Fibroblast of lung (primary cell): ENCODE measurements around the gene SART3. TPM values are rescaled to one million over a fixed set of nuclear protein-coding genes. Genes with fewer than 3 reads are reported as not detected.

Source experiments
- DNase-seq, 2 donors: peaks; one replicate each; pipeline versions ENCODE4 v3.0.0 to v3.0.0-alpha.2; 2010; ENCODE audit warnings: low read depth in 2 of 2
- H2AFZ ChIP-seq: 2 replicates; pipeline ENCODE4 v1.5.1; 2012; ENCODE audit warnings: low read length, control low read depth, inconsistent platforms
- H3K27ac ChIP-seq: 2 replicates; pipeline ENCODE4 v1.5.1; 2011; ENCODE audit warnings: low read length, control low read depth; ENCODE audit not compliant: insufficient read depth
- H3K27me3 ChIP-seq: 2 replicates; pipeline ENCODE4 v1.5.1; 2011; ENCODE audit warnings: mild to moderate bottlenecking, low read length; ENCODE audit not compliant: control insufficient read depth, insufficient read depth
- H3K36me3 ChIP-seq: 2 replicates; pipeline ENCODE4 v1.5.1; 2011; ENCODE audit warnings: low read length; ENCODE audit not compliant: control insufficient read depth, insufficient read depth
- H3K4me1 ChIP-seq: 2 replicates; pipeline ENCODE4 v1.5.1; 2011; ENCODE audit warnings: low read length; ENCODE audit not compliant: control insufficient read depth, insufficient read depth; ENCODE audit errors: extremely low read depth
- H3K4me2 ChIP-seq: 2 replicates; pipeline ENCODE4 v1.5.1; 2011; ENCODE audit warnings: low read length, control low read depth; ENCODE audit not compliant: insufficient read depth; ENCODE audit errors: extremely low read depth
- H3K4me3 ChIP-seq, 4 experiments: fragments of 200-600 bp in 1 of 4; sonication (generic) in 1 of 4; replicated peaks in 1 of 4; 2 replicates each; pipeline ENCODE4 v1.5.1; 2011 to 2016; ENCODE audit warnings: low read length in 4 of 4, low read depth in 3 of 4, mild to moderate bottlenecking in 3 of 4, control low read depth in 2 of 4, inconsistent platforms in 1 of 4, mixed read lengths in 1 of 4; ENCODE audit not compliant: insufficient read depth in 1 of 4; ENCODE audit errors: control extremely low read depth in 1 of 4
- H3K79me2 ChIP-seq: 2 replicates; pipeline ENCODE4 v1.5.1; 2012; ENCODE audit warnings: mild to moderate bottlenecking, low read length, inconsistent platforms; ENCODE audit not compliant: control insufficient read depth, insufficient read depth
- H3K9ac ChIP-seq: 2 replicates; pipeline ENCODE4 v1.5.1; 2011; ENCODE audit warnings: mild to moderate bottlenecking, low read length, control low read depth; ENCODE audit not compliant: insufficient read depth
- H3K9me3 ChIP-seq: 2 replicates; pipeline ENCODE4 v1.5.1; 2012; ENCODE audit warnings: low read depth, low read length; ENCODE audit not compliant: control insufficient read depth, insufficient read depth
- H4K20me1 ChIP-seq: 2 replicates; pipeline ENCODE4 v1.5.1; 2011; ENCODE audit warnings: low read length; ENCODE audit not compliant: control insufficient read depth, insufficient read depth; ENCODE audit errors: extremely low read depth
- CTCF ChIP-seq, 2 donors: IDR thresholded peaks in 1 of 2; conservative IDR thresholded peaks in 1 of 2; 1 replicate in 1 of 2; 2 replicates in 1 of 2; pipeline ENCODE4 v1.5.1; 2011 to 2012; ENCODE audit warnings: low read length in 2 of 2, control low read depth in 1 of 2, inconsistent platforms in 1 of 2, low read depth in 1 of 2, mild to moderate bottlenecking in 1 of 2
- EZH2 ChIP-seq: IDR thresholded peaks from 2 replicates; pipeline ENCODE4 v1.5.1; 2012; ENCODE audit warnings: low read length, control low read depth, mild to moderate bottlenecking; ENCODE audit errors: missing control alignments
- polyA plus RNA-seq, 2 donors: library from polyadenylated mRNA; depleted of rRNA in 1 of 2; stranded (reverse) in 1 of 2; unstranded in 1 of 2; fragments of >200 nt; gene quantifications; 2 replicates each; pipeline ENCODE4 v1.2.1, GENCODE V29; 2011 to 2012; ENCODE audit warnings: missing spikeins in 1 of 2
- total RNA-seq: library from RNA; depleted of rRNA; stranded (reverse); fragments of >200 nt; gene quantifications from 2 replicates; pipeline ENCODE4 v1.2.1, GENCODE V29; 2014

The SART3 gene
- total and polyA plus RNA-seq, 2 donors (not counting 1 experiment from before 2014, with no cell fraction given): 15.5 to 157 TPM

GRCh38 chr12:108514468-108514972 lies 46.5 kb downstream of the SART3 start:
- peaks cover 18% of the 10 kb centered on the region for H3K36me3 ChIP-seq
- peaks cover 4% of the 10 kb centered on the region for H3K4me1 ChIP-seq
- no peaks in the 10 kb centered on the region for H4K20me1 ChIP-seq
- no peak for DNase-seq
- TF ChIP-seq CTCF (conservative IDR thresholded peaks at IDR 0.05 in 1 of 2, IDR thresholded peaks at IDR 0.05 in 1 of 2; ENCODE audit: low read depth in 1 of 2, low read length in 2 of 2) (no peak), EZH2 (no peak)
- H3K79me2 ChIP-seq: no peaks in the 10 kb centered on the region
- H2AFZ ChIP-seq: peak overlapping the region; percentile 62
- H3K9me3 ChIP-seq: no peaks in the 10 kb centered on the region
- no peaks in the 10 kb centered on the region for H3K27me3 ChIP-seq
- H3K27ac ChIP-seq: no peak overlapping the region
- H3K4me2 ChIP-seq: peak overlapping the region; percentile 11
- peak overlapping the region in 3 of 4 experiments; percentile 37 to 89 (median 56) for H3K4me3 ChIP-seq
- no peak overlapping the region for H3K9ac ChIP-seq

GRCh38 chr12:108511633-108512540 lies 49.1 kb downstream of the SART3 start:
- Histone ChIP-seq H3K9me3 (no peaks in the 10 kb centered on the region), H3K79me2 (no peaks in the 10 kb centered on the region), H3K4me3 (no peak overlapping the region), H3K27ac (no peak overlapping the region), H3K36me3 (no peaks in the 10 kb centered on the region), H2AFZ (peak overlapping the region; percentile 22), H3K4me1 (peaks cover 4% of the 10 kb centered on the region), H4K20me1 (no peaks in the 10 kb centered on the region), H3K27me3 (no peaks in the 10 kb centered on the region), H3K9ac (no peak overlapping the region), H3K4me2 (peak overlapping the region; percentile 59)
- peak; percentile 43 to 73 for DNase-seq
- TF ChIP-seq CTCF (conservative IDR thresholded peaks at IDR 0.05 in 1 of 2, IDR thresholded peaks at IDR 0.05 in 1 of 2; ENCODE audit: low read depth in 1 of 2, low read length in 2 of 2) (peak; percentile 77 to 85), EZH2 (no peak)

GRCh38 chr12:108510836-108511235 lies 50.1 kb downstream of the SART3 start:
- Histone ChIP-seq H3K27ac (no peak overlapping the region), H4K20me1 (no peaks in the 10 kb centered on the region), H3K36me3 (no peaks in the 10 kb centered on the region), H3K4me2 (no peak overlapping the region), H3K79me2 (no peaks in the 10 kb centered on the region), H3K4me3 (no peak overlapping the region), H3K4me1 (peaks cover 1% of the 10 kb centered on the region), H3K9ac (no peak overlapping the region), H2AFZ (no peak overlapping the region), H3K27me3 (no peaks in the 10 kb centered on the region), H3K9me3 (no peaks in the 10 kb centered on the region)
- TF ChIP-seq EZH2: no peak
- no peak for TF ChIP-seq CTCF (conservative IDR thresholded peaks at IDR 0.05 in 1 of 2, IDR thresholded peaks at IDR 0.05 in 1 of 2; ENCODE audit: low read depth in 1 of 2, low read length in 2 of 2)
- DNase-seq: no peak
